HEK293 (cell line): ENCODE results near the gene IGIP.
A peak's percentile ranks its signal among the peaks of the same experiment; 100 is the strongest.

Experiments
- CTCF ChIA-PET: fragments of 350-600 bp; formaldehyde crosslinking; extraction: SDS; loops from one replicate; lab custom pipeline; 2021; ENCODE audit warnings: antibody characterized with exemption; lab: Yijun Ruan, JAX
- POLR2A ChIA-PET: fragments of 300-600 bp; formaldehyde crosslinking; extraction: SDS; loops from one replicate; lab custom pipeline; 2020; ENCODE audit warnings: antibody characterized with exemption, inconsistent platforms; lab: Yijun Ruan, JAX
- H3K27ac ChIP-seq: fragments of 200-500 bp; sonication (Bioruptor generic); 2 replicates; pipeline ENCODE4 v1.5.1; 2014; ENCODE audit warnings: low read depth, low read length, control low read depth, inconsistent platforms; ENCODE audit errors: extremely low read depth
- H3K36me3 ChIP-seq, 2 experiments: fragments of 200-500 bp in 1 of 2; sonication (Bioruptor generic) in 1 of 2; 1 replicate in 1 of 2; 2 replicates in 1 of 2; pipeline ENCODE4 v1.5.1; 2014 to 2017; ENCODE audit warnings: inconsistent platforms in 2 of 2, low read length in 2 of 2; ENCODE audit not compliant: control insufficient read depth in 2 of 2, insufficient read depth in 1 of 2
- H3K4me1 ChIP-seq: fragments of 200-500 bp; sonication (Bioruptor generic); 2 replicates; pipeline ENCODE4 v1.5.1; 2014; ENCODE audit warnings: mild to moderate bottlenecking, low read length, inconsistent platforms; ENCODE audit not compliant: control insufficient read depth, insufficient read depth
- H3K4me3 ChIP-seq: 2 replicates; pipeline ENCODE4 v1.5.1; 2011; ENCODE audit warnings: low read depth, mild to moderate bottlenecking, control low read depth, low read length, moderate library complexity
- H3K9me3 ChIP-seq: fragments of 200-500 bp; sonication (Bioruptor generic); 2 replicates; pipeline ENCODE4 v1.5.1; 2014; ENCODE audit warnings: low read depth, low read length, inconsistent platforms; ENCODE audit not compliant: control insufficient read depth, insufficient read depth
- ELK4 ChIP-seq: IDR thresholded peaks from 2 replicates; pipeline ENCODE4 v1.6.1; 2011; ENCODE audit warnings: mild to moderate bottlenecking, low read depth, low read length, borderline replicate concordance
- GLIS2 ChIP-seq: fragments of 450-650 bp; formaldehyde crosslinking; IDR thresholded peaks from 2 replicates; pipeline ENCODE4 v1.5.1; 2016; ENCODE audit warnings: missing biosample characterization, missing genetic modification characterization
- PRDM1 ChIP-seq: fragments of 450-650 bp; formaldehyde crosslinking; IDR thresholded peaks from 2 replicates; pipeline ENCODE4; 2016; ENCODE audit warnings: missing biosample characterization, missing genetic modification characterization
- REST ChIP-seq: fragments of 450-650 bp; formaldehyde crosslinking; IDR thresholded peaks from 2 replicates; pipeline ENCODE4 v1.5.1; 2016; ENCODE audit warnings: missing biosample characterization, missing genetic modification characterization
- SP7 ChIP-seq: fragments of 450-650 bp; formaldehyde crosslinking; IDR thresholded peaks from 2 replicates; pipeline ENCODE4 v1.5.1; 2016; ENCODE audit warnings: missing biosample characterization, missing genetic modification characterization
- ZEB2 ChIP-seq: fragments of 450-650 bp; formaldehyde crosslinking; IDR thresholded peaks from 2 replicates; pipeline ENCODE4 v1.5.1; 2016; ENCODE audit warnings: missing biosample characterization, missing genetic modification characterization
- ZNF223 ChIP-seq: fragments of 450-650 bp; formaldehyde crosslinking; IDR thresholded peaks from 2 replicates; pipeline ENCODE4 v1.5.1; 2016; ENCODE audit warnings: missing biosample characterization, missing genetic modification characterization
- ZNF335 ChIP-seq: fragments of 450-650 bp; formaldehyde crosslinking; conservative IDR thresholded peaks from 2 replicates; pipeline ENCODE4 v1.5.1; 2016; ENCODE audit warnings: missing biosample characterization, missing genetic modification characterization
- ZNF394 ChIP-seq: fragments of 450-650 bp; formaldehyde crosslinking; IDR thresholded peaks from 2 replicates; pipeline ENCODE4 v1.5.1; 2016; ENCODE audit warnings: missing biosample characterization, missing genetic modification characterization, mild to moderate bottlenecking, moderate library complexity, borderline replicate concordance
- ZNF529 ChIP-seq: fragments of 450-650 bp; formaldehyde crosslinking; IDR thresholded peaks from 2 replicates; pipeline ENCODE4 v1.5.1; 2017; ENCODE audit warnings: missing genetic modification characterization, missing biosample characterization; ENCODE audit not compliant: insufficient replicate concordance
- ZNF549 ChIP-seq: fragments of 450-650 bp; IDR thresholded peaks from 2 replicates; pipeline ENCODE4 v1.5.1; 2018; ENCODE audit warnings: missing biosample characterization, missing genetic modification characterization, mild to moderate bottlenecking, inconsistent platforms, moderate library complexity
- ZNF76 ChIP-seq: fragments of 450-650 bp; formaldehyde crosslinking; IDR thresholded peaks from 2 replicates; pipeline ENCODE4; 2016; ENCODE audit warnings: low read depth, missing biosample characterization, missing genetic modification characterization, borderline replicate concordance
- TF ChIP-seq, protein P1 (sequence below): fragments of 450-650 bp; formaldehyde crosslinking; IDR thresholded peaks from 2 replicates; pipeline ENCODE4 v1.5.1; 2016; ENCODE audit warnings: missing biosample characterization, missing genetic modification characterization, borderline replicate concordance
- TF ChIP-seq, protein P2 (sequence below): fragments of 450-650 bp; formaldehyde crosslinking; conservative IDR thresholded peaks from 2 replicates; pipeline ENCODE4 v1.5.1; 2016; ENCODE audit warnings: low read depth, missing biosample characterization, missing genetic modification characterization

Gene IGIP

GRCh38 chr5:140172483-140172882, 46.7 kb downstream of the IGIP start:
- ChIA-PET POLR2A (no interaction called here), CTCF (no interaction called here)
- H3K9me3 ChIP-seq = no peaks in the 10 kb centered on the region

GRCh38 chr5:140174014-140174413, 48.3 kb downstream of the IGIP start:
- H3K9me3 ChIP-seq = no peaks in the 10 kb centered on the region
- H3K4me1 ChIP-seq = peaks cover 10% of the 10 kb centered on the region
- ChIA-PET POLR2A (interaction anchor here (0.5 to 1.3 kb wide), 2 partner anchors 66 to 641 kb away, joined by 3 read pairs; no protein-coding TSS in a partner anchor), CTCF (interaction anchor here (0.6 to 1.5 kb wide), 5 partner anchors 18 to 726 kb away, joined by 3 to 5 read pairs (median 3); partner anchors contain the start of gene HBEGF)
- no peaks in the 10 kb centered on the region for H3K36me3 ChIP-seq
- H3K4me3 ChIP-seq = no peak overlapping the region
- TF ChIP-seq ZNF223 = no peak
- no peak for TF ChIP-seq ZEB2 (tag by site-specific recombination)
- no peak for TF ChIP-seq SP7 (tag by site-specific recombination)
- no peak for TF ChIP-seq REST (tag by site-specific recombination)
- peak; percentile 91 for TF ChIP-seq PRDM1 (tag by site-specific recombination)
- TF ChIP-seq ZNF529 = no peak
- H3K27ac ChIP-seq = no peak overlapping the region

More at GRCh38 chr5:140172483-140172882, 46.7 kb downstream of the IGIP start:
- Histone ChIP-seq H3K4me3 (no peak overlapping the region), H3K27ac (no peak overlapping the region), H3K36me3 (no peaks in the 10 kb centered on the region), H3K4me1 (peaks cover 14% of the 10 kb centered on the region)
- TF ChIP-seq ZNF76 (tag by site-specific recombination) = no peak

- peaks cover 5% of the 10 kb centered on the region; the same call in 1 of the 2 replicates for H3K4me1 ChIP-seq
- peak within 1 kb of the TSS; percentile 93 for H3K4me3 ChIP-seq
- H3K9me3 ChIP-seq = no peaks in the 10 kb centered on the region
- H3K36me3 ChIP-seq = no peaks in the 10 kb centered on the region
- ChIA-PET CTCF (interaction anchor here (0.6 to 1.7 kb wide), 5 partner anchors 18 to 172 kb away, joined by 3 to 5 read pairs (median 3); partner anchors contain the start of gene HBEGF), POLR2A (interaction anchor here (0.6 to 2.2 kb wide), 6 partner anchors 46 to 171 kb away, joined by 3 to 9 read pairs (median 3); partner anchors contain the start of gene HBEGF)
- H3K27ac ChIP-seq = peak within 1 kb of the TSS; percentile 92
- TF ChIP-seq GLIS2 (tag by site-specific recombination) = peak; percentile 68
- TF ChIP-seq ZNF394 (tag by site-specific recombination) = peak; percentile 55; the same call in 1 of the 2 replicates
- TF ChIP-seq ZNF335 (tag by site-specific recombination) = peak; percentile 88
- TF ChIP-seq ELK4 = no peak; the same call in 1 of the 2 replicates
- TF ChIP-seq, protein P1, sequence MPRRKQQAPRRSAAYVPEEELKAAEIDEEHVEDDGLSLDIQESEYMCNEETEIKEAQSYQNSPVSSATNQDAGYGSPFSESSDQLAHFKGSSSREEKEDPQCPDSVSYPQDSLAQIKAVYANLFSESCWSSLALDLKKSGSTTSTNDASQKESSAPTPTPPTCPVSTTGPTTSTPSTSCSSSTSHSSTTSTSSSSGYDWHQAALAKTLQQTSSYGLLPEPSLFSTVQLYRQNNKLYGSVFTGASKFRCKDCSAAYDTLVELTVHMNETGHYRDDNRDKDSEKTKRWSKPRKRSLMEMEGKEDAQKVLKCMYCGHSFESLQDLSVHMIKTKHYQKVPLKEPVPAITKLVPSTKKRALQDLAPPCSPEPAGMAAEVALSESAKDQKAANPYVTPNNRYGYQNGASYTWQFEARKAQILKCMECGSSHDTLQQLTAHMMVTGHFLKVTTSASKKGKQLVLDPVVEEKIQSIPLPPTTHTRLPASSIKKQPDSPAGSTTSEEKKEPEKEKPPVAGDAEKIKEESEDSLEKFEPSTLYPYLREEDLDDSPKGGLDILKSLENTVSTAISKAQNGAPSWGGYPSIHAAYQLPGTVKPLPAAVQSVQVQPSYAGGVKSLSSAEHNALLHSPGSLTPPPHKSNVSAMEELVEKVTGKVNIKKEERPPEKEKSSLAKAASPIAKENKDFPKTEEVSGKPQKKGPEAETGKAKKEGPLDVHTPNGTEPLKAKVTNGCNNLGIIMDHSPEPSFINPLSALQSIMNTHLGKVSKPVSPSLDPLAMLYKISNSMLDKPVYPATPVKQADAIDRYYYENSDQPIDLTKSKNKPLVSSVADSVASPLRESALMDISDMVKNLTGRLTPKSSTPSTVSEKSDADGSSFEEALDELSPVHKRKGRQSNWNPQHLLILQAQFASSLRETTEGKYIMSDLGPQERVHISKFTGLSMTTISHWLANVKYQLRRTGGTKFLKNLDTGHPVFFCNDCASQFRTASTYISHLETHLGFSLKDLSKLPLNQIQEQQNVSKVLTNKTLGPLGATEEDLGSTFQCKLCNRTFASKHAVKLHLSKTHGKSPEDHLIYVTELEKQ (tag by site-specific recombination) = no peak
- TF ChIP-seq, protein P2, sequence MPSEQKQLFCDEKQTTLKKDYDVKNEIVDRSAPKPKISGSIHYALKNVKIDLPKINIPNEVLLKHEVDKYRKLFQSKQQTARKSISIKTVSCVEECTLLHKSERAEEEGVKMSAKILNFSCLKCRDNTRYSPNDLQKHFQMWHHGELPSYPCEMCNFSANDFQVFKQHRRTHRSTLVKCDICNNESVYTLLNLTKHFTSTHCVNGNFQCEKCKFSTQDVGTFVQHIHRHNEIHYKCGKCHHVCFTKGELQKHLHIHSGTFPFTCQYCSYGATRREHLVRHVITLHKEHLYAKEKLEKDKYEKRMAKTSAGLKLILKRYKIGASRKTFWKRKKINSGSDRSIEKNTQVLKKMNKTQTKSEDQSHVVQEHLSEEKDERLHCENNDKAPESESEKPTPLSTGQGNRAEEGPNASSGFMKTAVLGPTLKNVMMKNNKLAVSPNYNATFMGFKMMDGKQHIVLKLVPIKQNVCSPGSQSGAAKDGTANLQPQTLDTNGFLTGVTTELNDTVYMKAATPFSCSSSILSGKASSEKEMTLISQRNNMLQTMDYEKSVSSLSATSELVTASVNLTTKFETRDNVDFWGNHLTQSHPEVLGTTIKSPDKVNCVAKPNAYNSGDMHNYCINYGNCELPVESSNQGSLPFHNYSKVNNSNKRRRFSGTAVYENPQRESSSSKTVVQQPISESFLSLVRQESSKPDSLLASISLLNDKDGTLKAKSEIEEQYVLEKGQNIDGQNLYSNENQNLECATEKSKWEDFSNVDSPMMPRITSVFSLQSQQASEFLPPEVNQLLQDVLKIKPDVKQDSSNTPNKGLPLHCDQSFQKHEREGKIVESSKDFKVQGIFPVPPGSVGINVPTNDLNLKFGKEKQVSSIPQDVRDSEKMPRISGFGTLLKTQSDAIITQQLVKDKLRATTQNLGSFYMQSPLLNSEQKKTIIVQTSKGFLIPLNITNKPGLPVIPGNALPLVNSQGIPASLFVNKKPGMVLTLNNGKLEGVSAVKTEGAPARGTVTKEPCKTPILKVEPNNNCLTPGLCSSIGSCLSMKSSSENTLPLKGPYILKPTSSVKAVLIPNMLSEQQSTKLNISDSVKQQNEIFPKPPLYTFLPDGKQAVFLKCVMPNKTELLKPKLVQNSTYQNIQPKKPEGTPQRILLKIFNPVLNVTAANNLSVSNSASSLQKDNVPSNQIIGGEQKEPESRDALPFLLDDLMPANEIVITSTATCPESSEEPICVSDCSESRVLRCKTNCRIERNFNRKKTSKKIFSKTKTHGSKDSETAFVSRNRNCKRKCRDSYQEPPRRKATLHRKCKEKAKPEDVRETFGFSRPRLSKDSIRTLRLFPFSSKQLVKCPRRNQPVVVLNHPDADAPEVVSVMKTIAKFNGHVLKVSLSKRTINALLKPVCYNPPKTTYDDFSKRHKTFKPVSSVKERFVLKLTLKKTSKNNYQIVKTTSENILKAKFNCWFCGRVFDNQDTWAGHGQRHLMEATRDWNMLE = peak; percentile 32
- TF ChIP-seq ZNF549 = no peak
- peak; percentile 41; the same call in 1 of the 2 replicates for TF ChIP-seq ZNF76 (tag by site-specific recombination)
These were observed 49.0 kb downstream of the IGIP start, which contains the start of gene CYSTM1 for GRCh38 chr5:140174465-140175366. TSS of gene CYSTM1 (plus strand) at chr5:140175188. CDS start at chr5:140194466, 19,278 bp downstream.
